ENCODE data around the gene HOXA6.

The HOXA6 gene

DNA sequence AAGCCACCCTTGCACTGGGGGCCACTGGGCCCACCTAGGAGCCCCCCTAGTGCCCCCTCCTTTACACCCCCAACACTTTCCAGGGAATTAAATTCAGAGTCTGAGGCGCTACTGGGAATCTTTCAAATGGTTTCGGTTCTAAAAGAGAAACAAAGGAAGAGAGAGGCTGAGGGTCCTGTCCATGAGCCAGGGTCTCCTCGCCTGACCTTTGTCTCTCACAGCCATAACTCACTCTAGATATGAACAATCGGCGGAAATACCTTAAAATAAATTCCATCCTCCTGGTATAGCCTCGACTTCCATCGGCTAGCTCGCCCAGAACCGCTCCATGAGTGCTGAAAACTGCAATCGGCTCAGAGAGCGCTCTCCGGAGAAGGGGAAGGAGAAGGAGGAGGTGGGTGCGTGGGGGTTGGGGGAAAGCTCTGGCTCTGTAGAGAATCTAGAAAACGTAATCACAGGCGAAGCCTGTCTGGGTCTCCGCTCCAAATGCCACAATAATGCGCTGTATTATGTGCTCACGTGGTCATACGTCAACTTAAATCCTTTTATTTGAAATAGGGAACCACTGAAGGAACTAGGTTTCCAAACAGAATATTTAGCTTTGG lies 29.6 kb downstream of the HOXA6 start:
- Mint-ChIP-seq H3K9me3 (no peaks in the 10 kb centered on the region), H3K36me3 (no peaks in the 10 kb centered on the region), H3K27ac (no peak overlapping the region), H3K4me1 (no peaks in the 10 kb centered on the region), H3K27me3 (peaks cover 8% of the 10 kb centered on the region), H3K4me3 (no peak overlapping the region)
- CTCF ChIA-PET, result interaction anchor here (1.4 kb wide), 1 partner anchor 43 kb away, joined by 4 read pairs; no protein-coding TSS in a partner anchor
- no peak for DNase-seq

DNA sequence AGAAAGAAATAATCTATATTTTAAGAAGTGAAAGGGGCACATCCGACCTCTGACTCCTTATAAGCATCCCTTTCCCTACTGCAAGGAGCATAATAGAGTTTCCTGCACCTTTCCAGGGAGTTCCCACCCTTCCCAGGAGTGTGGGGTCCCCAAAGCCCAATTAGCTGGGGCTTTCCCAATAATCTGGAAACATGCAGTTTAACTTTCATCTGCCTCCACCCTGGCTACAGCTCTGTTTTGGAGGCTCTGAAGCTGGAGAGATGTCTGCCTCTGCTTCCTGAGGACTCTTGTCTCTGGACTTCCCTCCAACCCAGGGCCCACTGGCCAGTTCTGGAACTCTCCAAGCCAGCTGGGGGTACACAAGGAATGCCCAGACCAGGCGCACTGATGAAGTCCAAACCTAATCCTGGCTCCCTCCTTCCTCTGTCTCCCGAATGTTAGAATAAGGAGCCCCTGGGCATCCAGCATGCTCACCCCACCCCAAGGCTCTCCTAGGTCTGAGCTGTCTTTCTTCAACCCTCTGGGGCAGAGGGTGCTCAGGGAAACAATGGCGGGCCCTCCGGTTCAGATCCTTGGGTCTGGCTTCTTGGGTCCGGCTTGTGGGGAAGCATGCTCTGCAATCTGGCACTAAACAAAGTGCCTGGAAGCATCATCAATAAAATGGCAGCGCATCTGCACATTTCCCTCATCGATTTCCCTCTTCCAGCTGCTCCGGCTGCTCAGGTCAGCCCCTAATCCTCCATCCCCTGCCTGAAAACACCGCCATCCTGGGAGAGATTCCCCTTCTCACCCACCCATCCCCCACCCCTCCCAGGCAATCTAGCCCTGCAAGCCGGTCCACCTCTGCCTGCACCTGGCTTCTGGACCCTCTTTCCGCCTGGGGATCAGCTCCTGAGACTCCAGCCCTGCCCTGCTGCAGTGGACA lies 30.4 kb downstream of the HOXA6 start:
- H3K27me3 Mint-ChIP-seq, result peaks cover 8% of the 10 kb centered on the region
- no peaks in the 10 kb centered on the region for H3K4me1 Mint-ChIP-seq
- DNase-seq, result no peak
- H3K27ac Mint-ChIP-seq, result no peak overlapping the region
- H3K4me3 Mint-ChIP-seq, result no peak overlapping the region
- H3K9me3 Mint-ChIP-seq, result no peaks in the 10 kb centered on the region
- no peaks in the 10 kb centered on the region for H3K36me3 Mint-ChIP-seq
- CTCF ChIA-PET, result interaction anchor here (1.4 kb wide), 1 partner anchor 44 kb away, joined by 4 read pairs; no protein-coding TSS in a partner anchor

- Mint-ChIP-seq H3K36me3 (no peaks in the 10 kb centered on the region), H3K4me1 (no peaks in the 10 kb centered on the region), H3K9me3 (no peaks in the 10 kb centered on the region), H3K27ac (no peak overlapping the region), H3K27me3 (peaks cover 8% of the 10 kb centered on the region), H3K4me3 (no peak overlapping the region)
- CTCF ChIA-PET, result no interaction called here
- DNase-seq, result no peak
These were observed 31.3 kb downstream of the HOXA6 start for GRCh38 chr7:27116031-27116961.

- peaks cover 14% of the 10 kb centered on the region for H3K27me3 Mint-ChIP-seq
- DNase-seq, result no peak
- no peaks in the 10 kb centered on the region for H3K36me3 Mint-ChIP-seq
- no peaks in the 10 kb centered on the region for H3K4me1 Mint-ChIP-seq
- H3K9me3 Mint-ChIP-seq, result no peaks in the 10 kb centered on the region
- CTCF ChIA-PET, result no interaction called here
- H3K4me3 Mint-ChIP-seq, result no peak overlapping the region
- H3K27ac Mint-ChIP-seq, result no peak overlapping the region
These were observed 32.1 kb downstream of the HOXA6 start for GRCh38 chr7:27115221-27116026.

- Mint-ChIP-seq H3K27ac (no peak overlapping the region), H3K4me1 (no peaks in the 10 kb centered on the region), H3K9me3 (no peaks in the 10 kb centered on the region), H3K27me3 (peaks cover 14% of the 10 kb centered on the region), H3K36me3 (no peaks in the 10 kb centered on the region), H3K4me3 (no peak overlapping the region)
- CTCF ChIA-PET, result no interaction called here
- no peak for DNase-seq
These were observed 32.7 kb downstream of the HOXA6 start for GRCh38 chr7:27114881-27115220.

GRCh38 chr7:27113991-27114769 lies 33.4 kb downstream of the HOXA6 start:
- Mint-ChIP-seq H3K27me3 (peaks cover 14% of the 10 kb centered on the region), H3K36me3 (no peaks in the 10 kb centered on the region), H3K27ac (no peak overlapping the region), H3K4me3 (no peak overlapping the region), H3K9me3 (no peaks in the 10 kb centered on the region), H3K4me1 (no peaks in the 10 kb centered on the region)
- no peak for DNase-seq
- CTCF ChIA-PET, result no interaction called here

GRCh38 chr7:27112955-27113949 lies 34.3 kb downstream of the HOXA6 start:
- H3K4me3 Mint-ChIP-seq, result no peak overlapping the region
- DNase-seq, result no peak
- CTCF ChIA-PET, result no interaction called here
- no peak overlapping the region for H3K27ac Mint-ChIP-seq
- peaks cover 14% of the 10 kb centered on the region for H3K27me3 Mint-ChIP-seq
- no peaks in the 10 kb centered on the region for H3K36me3 Mint-ChIP-seq
- H3K9me3 Mint-ChIP-seq, result no peaks in the 10 kb centered on the region
- H3K4me1 Mint-ChIP-seq, result no peaks in the 10 kb centered on the region

GRCh38 chr7:27112361-27112760 lies 35.2 kb downstream of the HOXA6 start:
- Mint-ChIP-seq H3K27ac (no peak overlapping the region), H3K36me3 (no peaks in the 10 kb centered on the region), H3K4me3 (no peak overlapping the region), H3K9me3 (no peaks in the 10 kb centered on the region), H3K4me1 (no peaks in the 10 kb centered on the region), H3K27me3 (peaks cover 14% of the 10 kb centered on the region)
- DNase-seq, result no peak
- CTCF ChIA-PET, result no interaction called here

DNA sequence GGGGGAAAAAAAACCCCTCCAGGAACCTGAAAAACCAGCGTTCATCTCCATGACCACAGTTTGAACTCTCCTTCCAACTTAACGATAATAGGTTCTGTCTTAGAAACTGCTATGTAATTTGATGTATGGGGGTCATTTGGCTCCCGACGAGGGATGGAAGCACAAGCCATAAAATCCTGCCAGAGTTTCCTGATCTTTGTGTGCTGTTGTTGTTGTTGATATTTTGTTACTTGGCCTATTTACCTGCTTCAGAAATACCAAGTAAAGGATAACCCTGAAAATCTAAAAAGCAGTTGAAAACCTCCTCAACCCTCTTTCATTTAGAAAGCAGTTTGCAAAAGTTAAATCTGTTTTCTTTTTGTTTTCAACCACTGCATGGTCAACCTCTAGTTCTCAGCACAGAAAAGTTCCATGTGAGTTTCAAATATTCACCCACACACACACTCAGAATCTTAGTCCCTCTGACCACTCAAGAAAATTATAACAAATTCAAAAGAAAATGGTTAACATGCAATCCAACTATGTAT lies 35.8 kb downstream of the HOXA6 start:
- no peaks in the 10 kb centered on the region for H3K36me3 Mint-ChIP-seq
- H3K27me3 Mint-ChIP-seq, result peaks cover 14% of the 10 kb centered on the region
- no peaks in the 10 kb centered on the region for H3K4me1 Mint-ChIP-seq
- no peak overlapping the region for H3K4me3 Mint-ChIP-seq
- DNase-seq, result no peak
- no peaks in the 10 kb centered on the region for H3K9me3 Mint-ChIP-seq
- CTCF ChIA-PET, result no interaction called here
- H3K27ac Mint-ChIP-seq, result no peak overlapping the region

- H3K36me3 Mint-ChIP-seq, result no peaks in the 10 kb centered on the region
- DNase-seq, result no peak
- peaks cover 17% of the 10 kb centered on the region for H3K27me3 Mint-ChIP-seq
- no peak overlapping the region for H3K4me3 Mint-ChIP-seq
- no peaks in the 10 kb centered on the region for H3K4me1 Mint-ChIP-seq
- H3K27ac Mint-ChIP-seq, result no peak overlapping the region
- no peaks in the 10 kb centered on the region for H3K9me3 Mint-ChIP-seq
- CTCF ChIA-PET, result no interaction called here
These were observed 36.4 kb downstream of the HOXA6 start for GRCh38 chr7:27111042-27111750.

DNA sequence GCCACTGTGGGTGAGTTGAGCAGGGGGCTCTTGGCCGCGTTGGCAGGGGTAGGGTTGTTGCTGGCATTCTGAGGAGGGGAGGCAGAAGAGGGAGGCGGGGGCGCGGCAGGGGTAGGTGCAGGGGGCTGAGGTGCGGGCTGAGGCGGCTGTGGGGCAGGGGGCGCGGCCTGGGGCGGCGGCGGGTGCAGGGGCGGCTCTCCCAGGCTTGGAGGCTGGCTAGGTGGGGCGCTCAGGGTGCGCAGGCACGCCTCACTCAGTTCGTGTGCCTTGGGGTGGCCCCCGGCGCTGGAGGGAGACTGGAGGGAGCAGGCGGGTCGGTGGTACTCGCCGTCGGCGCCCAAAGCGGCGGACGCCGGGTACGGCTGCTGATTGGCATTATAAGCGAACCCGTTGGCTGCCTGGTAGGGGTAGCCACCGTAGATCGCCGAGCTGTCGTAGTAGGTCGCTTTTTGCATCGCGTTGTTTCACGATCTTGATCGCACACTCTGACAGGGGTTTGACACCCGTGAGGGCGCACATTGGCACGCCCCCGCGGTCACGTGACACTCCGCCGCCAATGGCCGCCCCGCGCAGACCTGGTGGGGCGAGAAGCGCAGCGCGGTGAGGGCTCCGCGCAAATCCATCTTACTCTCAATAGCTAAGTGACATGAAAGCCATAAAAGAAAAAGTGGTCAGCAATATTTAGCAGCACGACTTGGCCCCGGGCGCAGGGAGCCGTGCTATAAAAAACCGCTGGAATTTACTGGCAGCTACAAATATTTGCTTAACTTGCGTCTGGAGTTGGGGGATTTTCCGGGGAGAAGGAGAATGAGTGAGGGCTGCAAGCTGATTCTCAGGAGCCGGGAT lies 37.2 kb downstream of the HOXA6 start:
- H3K36me3 Mint-ChIP-seq, result no peaks in the 10 kb centered on the region
- DNase-seq, result no peak
- no peak overlapping the region for H3K4me3 Mint-ChIP-seq
- peaks cover 19% of the 10 kb centered on the region for H3K27me3 Mint-ChIP-seq
- no peaks in the 10 kb centered on the region for H3K4me1 Mint-ChIP-seq
- CTCF ChIA-PET, result no interaction called here
- no peaks in the 10 kb centered on the region for H3K9me3 Mint-ChIP-seq
- H3K27ac Mint-ChIP-seq, result no peak overlapping the region

All from activated naive CD4-positive, alpha-beta T cell treated with anti-CD3 and anti-CD28 coated beads, Interleukin-2, amount 10 ng/mL, durations not matched to agents 7 days and 5 days (primary cell).